Stimulated activated CD8-positive, alpha-beta memory T cell treated with anti-CD3 and anti-CD28 coated beads, Interleukin-12 subunit alpha, Interleukin-12 subunit beta, amount 100 ng/mL, for 24 hours (primary cell): ENCODE results near the gene PRSS33.

Source experiments
- DNase-seq: peaks from one replicate; pipeline ENCODE4 v3.0.0-alpha.2; 2020; ENCODE audit errors: extremely low read depth

Gene PRSS33

DNA sequence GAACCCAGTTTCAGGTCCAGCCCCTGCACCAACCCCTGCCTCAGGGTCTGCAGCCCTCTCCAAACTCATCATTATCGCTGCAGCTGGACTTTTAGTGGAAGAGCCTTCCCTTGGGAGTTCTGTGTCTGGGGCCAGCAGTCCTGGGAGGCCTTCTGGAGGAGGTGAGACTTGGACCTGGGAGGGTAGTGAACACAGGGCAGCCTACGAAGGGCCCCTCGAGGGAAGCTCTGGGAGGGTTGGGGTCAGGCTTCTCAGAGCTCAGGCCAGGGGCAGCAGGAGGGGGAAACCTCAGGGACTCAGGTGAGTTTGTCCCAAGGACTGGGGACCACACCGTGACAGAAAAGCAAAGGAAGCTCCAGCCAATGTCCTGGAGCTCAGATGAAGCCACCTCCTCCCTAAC is 46.2 kb downstream of the PRSS33 start:
- no peak for DNase-seq

DNA sequence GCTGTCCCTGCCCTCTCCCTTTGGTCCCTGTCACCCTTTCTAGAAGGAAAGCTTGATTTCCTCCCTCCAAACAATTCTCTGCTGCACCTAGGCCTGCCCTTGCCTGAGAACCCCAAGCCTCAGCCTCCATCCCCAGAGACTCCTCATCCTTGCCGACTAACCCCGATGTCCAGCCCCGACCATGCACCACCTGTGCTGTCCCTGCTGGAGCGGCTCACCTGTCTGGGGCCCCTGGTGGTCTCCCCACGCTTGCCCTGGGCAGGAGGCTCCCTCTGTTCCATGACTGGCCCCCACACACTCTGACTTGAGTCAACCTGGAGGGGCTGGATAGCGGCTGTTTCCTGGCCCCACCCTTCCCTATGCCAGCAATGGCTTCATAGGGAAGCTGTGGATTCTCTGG is 46.9 kb downstream of the PRSS33 start:
- DNase-seq = no peak

DNA sequence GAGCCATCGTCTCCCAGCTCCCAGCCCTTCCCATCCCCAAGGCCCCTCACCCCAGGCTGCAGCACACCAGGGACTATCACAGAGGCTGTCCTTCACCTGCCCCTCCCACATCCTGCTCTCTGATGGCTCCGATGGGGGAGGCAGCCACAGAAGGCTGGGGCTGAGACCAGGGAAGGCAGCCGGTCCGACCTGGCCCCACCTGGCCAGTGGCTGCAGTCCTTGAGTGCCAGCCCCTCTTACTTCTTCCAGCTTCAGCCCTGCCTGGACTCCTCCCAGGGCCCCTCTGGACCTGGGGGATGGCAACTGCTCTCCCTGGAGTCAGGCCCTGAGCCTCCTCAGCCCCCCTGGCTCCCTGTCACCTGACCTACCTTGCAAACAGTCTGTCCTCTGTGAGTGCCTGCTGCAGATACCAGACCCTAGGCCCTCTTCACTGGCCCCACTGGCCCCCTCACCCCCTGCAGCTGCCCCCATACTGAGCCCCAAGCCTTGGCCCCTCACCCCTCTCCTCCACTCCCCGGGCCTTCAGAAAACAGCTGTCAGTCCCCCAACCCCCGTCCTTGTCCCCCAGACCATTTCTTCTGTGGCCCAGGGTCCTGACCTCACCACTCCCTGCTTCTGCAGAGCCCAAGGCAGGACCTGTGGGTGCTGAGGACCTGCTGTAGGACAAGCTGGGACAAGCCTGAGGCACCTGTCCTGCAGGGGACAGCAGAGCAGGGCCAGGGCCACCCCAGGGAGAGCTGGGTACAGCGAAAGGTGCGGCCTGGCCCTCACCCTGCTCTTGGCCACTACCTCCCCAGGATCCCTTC is 47.5 kb downstream of the PRSS33 start:
- DNase-seq = no peak

DNA sequence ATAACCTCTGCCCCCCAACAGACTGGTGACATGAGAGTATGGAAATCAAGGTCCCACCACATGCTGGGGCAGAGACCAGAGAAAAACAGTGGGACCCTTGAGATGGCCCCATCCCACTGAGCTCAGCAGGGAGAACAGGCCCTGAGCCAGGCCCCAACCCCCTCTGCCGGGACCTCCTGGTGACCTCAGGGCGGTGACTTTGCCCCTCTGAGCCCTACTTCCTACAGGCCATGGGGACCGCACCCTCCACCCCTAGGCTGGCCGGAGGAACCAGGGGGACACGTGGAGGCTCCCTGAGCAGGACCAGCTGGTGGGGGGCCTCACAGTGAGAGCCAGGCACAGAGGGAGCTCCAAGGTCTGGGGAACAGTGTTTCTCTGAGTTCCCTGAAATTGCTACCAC is 48.7 kb downstream of the PRSS33 start:
- no peak for DNase-seq

DNA sequence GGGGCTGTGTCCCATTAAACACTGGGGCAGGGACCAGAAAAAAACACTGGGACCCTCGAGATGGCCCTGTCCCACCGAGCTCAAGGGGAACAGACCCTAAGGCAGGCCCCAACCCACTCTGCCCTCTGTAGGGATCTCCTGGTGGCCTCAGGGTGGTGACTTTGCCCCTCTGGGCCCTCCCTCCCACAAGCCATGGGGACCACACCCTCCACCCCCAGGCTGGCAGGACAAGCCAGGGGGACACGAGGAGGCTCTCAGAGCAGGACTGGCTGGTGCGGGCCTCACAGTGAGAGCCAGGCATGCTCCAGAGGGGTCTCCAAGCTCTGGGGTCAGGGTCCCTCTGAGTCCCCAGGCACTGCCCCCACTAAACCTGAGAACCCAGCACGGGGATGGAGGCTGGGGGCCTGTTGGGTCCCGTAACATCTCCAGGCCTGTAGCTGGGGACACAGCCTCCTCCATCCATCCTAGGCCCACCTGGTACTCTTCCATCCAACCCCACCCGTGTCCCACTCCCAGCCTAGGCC is 49.4 kb downstream of the PRSS33 start:
- DNase-seq = no peak

DNA sequence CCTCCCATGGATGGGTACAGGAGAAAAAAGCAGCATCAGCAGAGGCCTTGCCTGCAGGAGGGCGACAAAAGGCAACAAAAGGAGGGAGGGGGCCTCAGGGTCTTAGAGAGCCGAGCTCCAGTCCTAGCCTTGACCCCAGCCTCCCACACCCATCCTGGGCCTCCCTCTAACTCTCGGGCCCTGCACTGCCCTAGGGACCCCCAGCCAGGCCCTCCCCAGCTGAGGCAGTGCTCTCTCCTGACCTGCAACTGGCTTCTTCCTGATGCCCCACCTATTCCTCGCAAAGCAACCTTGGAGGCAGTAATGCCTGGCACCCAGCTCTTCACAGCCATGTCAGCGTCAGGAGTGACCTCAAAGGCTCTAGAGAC is 50.1 kb downstream of the PRSS33 start:
- DNase-seq = no peak

DNA sequence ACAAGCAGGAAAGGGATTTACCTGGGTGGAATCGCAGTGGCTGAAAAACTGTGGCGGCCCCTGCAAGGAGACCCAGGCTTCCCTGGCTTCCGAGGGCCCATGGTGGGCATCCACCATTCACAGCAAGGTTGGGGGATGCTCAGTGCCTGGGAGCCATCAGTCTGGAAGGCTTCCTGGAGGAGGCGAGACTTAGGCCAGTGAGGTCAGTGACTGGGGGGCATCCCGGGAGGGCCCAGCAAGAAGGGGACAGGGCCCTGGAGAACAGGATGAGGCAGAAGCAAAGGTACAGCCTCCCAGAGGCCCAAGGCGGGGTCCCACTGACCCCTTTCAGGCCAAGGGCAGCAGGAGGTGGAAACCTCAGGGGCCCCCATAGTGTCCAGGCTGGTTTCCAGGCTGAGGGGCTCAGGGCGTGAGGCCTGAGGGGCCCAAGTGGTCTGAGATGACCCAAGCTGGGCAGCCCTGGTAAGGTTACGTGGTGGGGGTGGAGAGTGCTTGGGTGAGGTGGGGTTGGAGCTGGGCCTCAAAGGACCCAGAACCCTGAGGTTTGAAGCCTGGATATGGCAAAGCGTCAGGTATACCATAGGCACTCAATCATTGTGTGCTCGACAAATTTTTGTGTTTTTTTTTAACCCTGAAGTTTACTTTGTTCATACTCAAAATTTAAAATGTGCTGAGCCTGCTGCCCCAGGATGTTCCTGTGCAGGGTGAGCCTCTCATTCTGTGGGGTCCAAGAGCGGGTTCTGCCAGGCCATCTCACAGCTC is 50.7 kb downstream of the PRSS33 start:
- DNase-seq = no peak

DNA sequence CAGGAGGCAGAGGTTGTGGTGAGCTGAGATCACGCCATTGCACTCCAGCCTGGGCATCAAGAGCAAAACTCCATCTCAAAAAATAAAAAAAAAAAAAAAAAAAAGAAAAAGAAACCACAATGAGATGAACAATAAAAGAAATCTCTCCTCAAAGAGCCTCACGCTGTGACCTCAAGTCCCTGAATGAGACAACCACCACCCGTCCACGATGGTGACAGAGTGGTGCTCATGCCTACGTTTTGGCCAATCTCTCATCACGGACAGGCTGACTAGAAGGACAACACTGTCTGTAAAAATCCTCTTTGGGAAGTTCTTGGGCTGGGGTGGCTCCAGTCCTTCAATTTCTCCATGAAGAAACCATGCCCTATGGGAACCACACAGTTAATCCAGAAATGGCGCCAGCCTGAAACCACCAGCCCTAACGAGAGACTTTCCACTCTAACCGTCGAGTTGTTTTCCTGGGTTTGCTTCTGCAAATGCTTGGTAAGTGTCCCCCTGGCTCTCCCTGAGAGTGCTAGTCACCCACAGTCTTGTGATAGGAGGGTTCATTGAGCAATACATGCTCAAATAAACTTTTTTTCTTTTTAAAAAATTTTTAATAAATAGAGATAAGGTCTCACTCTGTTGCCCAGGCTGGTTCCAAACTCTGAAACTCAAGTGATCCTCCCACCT is 52.4 kb downstream of the PRSS33 start:
- no peak for DNase-seq
